MM.1S (cell line): Measurements from ENCODE around the gene JMJD6.

Source experiments
- DNase-seq: peaks from one replicate; pipeline ENCODE4 v3.0.0-alpha.2; 2015
- H2AFZ ChIP-seq: fragments of 300-600 bp; sonication (generic); 2 replicates; pipeline ENCODE4 v1.6.0; 2016; ENCODE audit warnings: antibody characterized with exemption, low read length
- H3F3A ChIP-seq: fragments of 300-600 bp; sonication (generic); 2 replicates; pipeline ENCODE4 v1.6.1; 2016; ENCODE audit warnings: mild to moderate bottlenecking, antibody characterized with exemption, low read length, moderate library complexity, mixed read lengths; ENCODE audit not compliant: insufficient read depth
- H3K27ac ChIP-seq: fragments of 300-600 bp; sonication (generic); 2 replicates; pipeline ENCODE4 v1.5.1; 2016; ENCODE audit warnings: mild to moderate bottlenecking, low read length
- H3K27me3 ChIP-seq: fragments of 300-600 bp; sonication (generic); replicated peaks from 2 replicates; pipeline ENCODE4 v1.6.0; 2016; ENCODE audit warnings: low read length; ENCODE audit not compliant: insufficient read depth
- H3K36me3 ChIP-seq: fragments of 300-600 bp; sonication (generic); replicated peaks from 2 replicates; pipeline ENCODE4 v1.6.1; 2016; ENCODE audit warnings: mild to moderate bottlenecking, low read length, mixed read lengths; ENCODE audit not compliant: insufficient read depth
- H3K4me1 ChIP-seq: fragments of 300-600 bp; sonication (generic); 2 replicates; pipeline ENCODE4 v1.6.1; 2016; ENCODE audit warnings: low read length, mixed read lengths
- H3K4me2 ChIP-seq: fragments of 300-600 bp; sonication (generic); 2 replicates; pipeline ENCODE4 v1.6.0; 2016; ENCODE audit warnings: low read depth, low read length
- H3K4me3 ChIP-seq: fragments of 300-600 bp; sonication (generic); 2 replicates; pipeline ENCODE4 v1.5.1; 2016; ENCODE audit warnings: low read length, mixed read lengths
- H3K79me2 ChIP-seq: fragments of 300-600 bp; sonication (generic); 2 replicates; pipeline ENCODE4 v1.6.1; 2016; ENCODE audit warnings: mixed run types, low read length, mixed read lengths
- H3K9ac ChIP-seq: fragments of 300-600 bp; sonication (generic); 2 replicates; pipeline ENCODE4 v1.6.1; 2016; ENCODE audit warnings: low read length, mixed read lengths
- H3K9me2 ChIP-seq: fragments of 300-600 bp; sonication (generic); replicated peaks from 2 replicates; pipeline ENCODE4 v1.6.1; 2016; ENCODE audit warnings: mild to moderate bottlenecking, low read length, mixed read lengths; ENCODE audit not compliant: insufficient read depth
- H3K9me3 ChIP-seq: fragments of 300-600 bp; sonication (generic); replicated peaks from 2 replicates; pipeline ENCODE4 v1.6.1; 2016; ENCODE audit warnings: mild to moderate bottlenecking, low read length, mixed read lengths; ENCODE audit not compliant: insufficient read depth
- H4K20me1 ChIP-seq: fragments of 300-600 bp; sonication (generic); 2 replicates; pipeline ENCODE4 v1.6.1; 2016; ENCODE audit warnings: mild to moderate bottlenecking, low read length, moderate library complexity, mixed read lengths; ENCODE audit not compliant: insufficient read depth
- CTCF ChIP-seq: fragments of 300-600 bp; sonication (generic); IDR thresholded peaks from 2 replicates; pipeline ENCODE4 v1.5.1; 2016; ENCODE audit warnings: antibody characterized with exemption, low read length, mixed read lengths
- EZH2 ChIP-seq: fragments of 300-600 bp; sonication (generic); optimal IDR thresholded peaks from 2 replicates; pipeline ENCODE3; 2017; ENCODE audit warnings: low read depth, mild to moderate bottlenecking, antibody characterized with exemption, low read length, mixed read lengths
- EZH2phosphoT487 ChIP-seq: fragments of 300-600 bp; sonication (generic); IDR thresholded peaks from 2 replicates; pipeline ENCODE4 v1.6.1; 2018; ENCODE audit warnings: antibody characterized with exemption, low read length

The JMJD6 gene

GRCh38 chr17:76691379-76692191 lies 34.8 kb downstream of the JMJD6 start:
- H3K9ac ChIP-seq: no peak overlapping the region
- H3K36me3 ChIP-seq: no peaks in the 10 kb centered on the region
- H3K27ac ChIP-seq: no peak overlapping the region; the same call in 1 of the 2 replicates
- H3K4me3 ChIP-seq: no peak overlapping the region
- peaks cover 21% of the 10 kb centered on the region for H3F3A ChIP-seq
- no peaks in the 10 kb centered on the region for H3K79me2 ChIP-seq
- H2AFZ ChIP-seq: no peak overlapping the region
- peaks cover 11% of the 10 kb centered on the region for H3K4me1 ChIP-seq
- no peak overlapping the region for H3K4me2 ChIP-seq
- no peak for DNase-seq
- no peaks in the 10 kb centered on the region for H3K9me3 ChIP-seq
- H3K9me2 ChIP-seq: no peaks in the 10 kb centered on the region
- no peaks in the 10 kb centered on the region for H4K20me1 ChIP-seq
- peaks cover 11% of the 10 kb centered on the region; the same call in 1 of the 2 replicates for H3K27me3 ChIP-seq
- TF ChIP-seq CTCF: no peak
- no peak for TF ChIP-seq EZH2
- TF ChIP-seq EZH2phosphoT487: no peak

DNA sequence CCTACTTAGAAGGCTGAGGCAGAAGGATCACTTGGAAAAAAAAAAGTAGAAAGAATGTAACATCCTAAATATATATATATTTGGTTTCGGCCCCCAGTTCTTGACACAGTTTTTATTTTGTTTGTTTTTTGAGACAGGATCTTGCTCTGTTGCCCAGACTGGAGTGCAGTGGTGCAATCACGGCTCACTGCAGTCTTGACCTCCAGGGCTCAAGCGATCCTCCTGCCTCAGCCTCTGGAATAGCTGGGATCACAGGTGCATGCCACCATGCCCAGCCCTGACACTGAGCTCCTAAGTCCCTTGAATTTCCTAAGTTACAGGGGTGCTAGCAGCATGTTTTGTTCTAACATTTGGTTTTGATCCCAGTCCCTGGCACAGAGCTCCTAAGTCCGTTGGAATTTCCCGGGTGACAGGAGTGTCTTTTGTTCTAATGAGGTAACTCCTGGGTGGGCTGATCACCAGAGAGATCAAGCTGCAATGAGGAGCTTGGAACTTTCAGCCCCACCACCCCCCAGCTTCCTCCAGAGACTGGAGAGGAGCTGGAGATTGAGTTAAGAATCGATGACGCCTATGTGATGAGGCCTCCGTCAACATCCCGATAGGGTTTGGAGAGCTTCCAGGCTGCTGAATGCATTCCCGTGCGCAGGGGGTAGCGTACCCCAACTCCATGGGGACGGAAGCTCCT lies 35.7 kb downstream of the JMJD6 start:
- no peak for TF ChIP-seq CTCF
- no peak for TF ChIP-seq EZH2
- TF ChIP-seq EZH2phosphoT487: no peak
- Histone ChIP-seq H3K9ac (no peak overlapping the region), H3K27me3 (peaks cover 15% of the 10 kb centered on the region; the same call in 1 of the 2 replicates), H3K4me3 (no peak overlapping the region), H3K4me2 (no peak overlapping the region), H3K9me2 (no peaks in the 10 kb centered on the region), H3K9me3 (no peaks in the 10 kb centered on the region), H3K79me2 (no peaks in the 10 kb centered on the region), H3F3A (peaks cover 14% of the 10 kb centered on the region), H3K4me1 (peaks cover 7% of the 10 kb centered on the region), H3K27ac (no peak overlapping the region), H3K36me3 (no peaks in the 10 kb centered on the region), H4K20me1 (no peaks in the 10 kb centered on the region), H2AFZ (no peak overlapping the region)
- DNase-seq: no peak

DNA sequence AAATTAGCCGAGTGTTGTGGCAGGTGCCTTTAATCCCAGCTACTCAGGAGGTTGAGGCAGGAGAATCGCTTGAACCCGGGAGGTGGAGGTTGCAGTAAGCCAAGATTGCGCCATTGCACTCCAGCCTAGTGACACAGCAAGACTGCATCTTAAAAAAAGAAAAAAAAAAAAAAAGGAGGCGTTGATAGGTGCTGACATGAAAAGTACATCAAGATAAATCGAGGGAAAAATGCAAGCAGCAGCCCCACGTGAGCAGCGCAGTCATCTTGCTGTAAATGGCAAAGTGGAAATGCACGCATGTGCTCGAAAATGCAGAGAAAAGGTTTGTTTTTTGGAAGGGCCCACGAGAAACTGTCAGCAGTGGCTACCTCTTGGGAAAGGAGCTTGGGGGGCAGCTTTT lies 36.5 kb downstream of the JMJD6 start:
- Histone ChIP-seq H3K79me2 (no peaks in the 10 kb centered on the region), H3K4me2 (no peak overlapping the region), H3K27ac (no peak overlapping the region), H3K27me3 (peaks cover 22% of the 10 kb centered on the region), H3K4me1 (no peaks in the 10 kb centered on the region), H3K9me3 (no peaks in the 10 kb centered on the region), H4K20me1 (no peaks in the 10 kb centered on the region), H2AFZ (no peak overlapping the region), H3K9ac (no peak overlapping the region), H3K36me3 (no peaks in the 10 kb centered on the region), H3F3A (0 out of 2 replicates have a peak, but pooled peaks cover 6% of the 10 kb centered on the region), H3K4me3 (no peak overlapping the region), H3K9me2 (no peaks in the 10 kb centered on the region)
- TF ChIP-seq EZH2 (no peak), CTCF (no peak), EZH2phosphoT487 (no peak)
- no peak for DNase-seq
